C4-2B (cell line): ENCODE measurements around the gene TNNI3K.
A peak's percentile ranks its signal among the peaks of the same experiment; 100 is the strongest.

Source experiments
- ZFX ChIP-seq: fragments of 450-650 bp; IDR thresholded peaks from 2 replicates; pipeline ENCODE4 v1.6.1; 2017
- TF ChIP-seq, protein P1 (sequence below): fragments of 450-650 bp; conservative IDR thresholded peaks from 2 replicates; pipeline ENCODE4 v1.5.1; 2017; ENCODE audit warnings: mild to moderate bottlenecking

DNA sequence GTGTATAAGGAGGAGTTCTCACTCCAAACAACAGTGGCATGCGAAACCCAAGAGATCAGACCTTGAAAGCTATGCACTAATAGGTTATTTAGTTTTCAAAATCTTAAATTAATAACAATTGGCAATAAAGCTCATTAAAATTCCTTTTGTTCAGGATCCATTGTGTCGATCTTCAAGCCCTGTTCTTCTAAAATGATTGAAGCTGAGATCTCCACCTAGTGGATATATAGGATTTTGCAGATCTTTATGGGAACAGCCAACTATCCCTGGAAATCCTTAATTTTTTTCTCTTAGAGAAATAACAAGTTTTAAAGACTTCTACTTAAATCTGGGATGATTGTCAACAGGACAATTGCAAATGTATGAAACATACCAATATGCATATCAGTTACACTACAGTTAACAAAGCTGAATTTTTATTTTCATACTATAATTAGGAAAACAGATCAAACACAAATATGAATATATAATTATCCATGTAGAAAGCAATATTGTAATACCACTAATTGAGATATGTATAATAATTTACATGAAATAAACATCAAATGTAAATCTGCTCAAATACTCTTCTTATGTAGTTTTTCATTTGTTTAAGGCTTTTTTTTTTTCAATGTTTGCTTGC is 233.9 kb downstream of the TNNI3K start:
- TF ChIP-seq, protein P1, sequence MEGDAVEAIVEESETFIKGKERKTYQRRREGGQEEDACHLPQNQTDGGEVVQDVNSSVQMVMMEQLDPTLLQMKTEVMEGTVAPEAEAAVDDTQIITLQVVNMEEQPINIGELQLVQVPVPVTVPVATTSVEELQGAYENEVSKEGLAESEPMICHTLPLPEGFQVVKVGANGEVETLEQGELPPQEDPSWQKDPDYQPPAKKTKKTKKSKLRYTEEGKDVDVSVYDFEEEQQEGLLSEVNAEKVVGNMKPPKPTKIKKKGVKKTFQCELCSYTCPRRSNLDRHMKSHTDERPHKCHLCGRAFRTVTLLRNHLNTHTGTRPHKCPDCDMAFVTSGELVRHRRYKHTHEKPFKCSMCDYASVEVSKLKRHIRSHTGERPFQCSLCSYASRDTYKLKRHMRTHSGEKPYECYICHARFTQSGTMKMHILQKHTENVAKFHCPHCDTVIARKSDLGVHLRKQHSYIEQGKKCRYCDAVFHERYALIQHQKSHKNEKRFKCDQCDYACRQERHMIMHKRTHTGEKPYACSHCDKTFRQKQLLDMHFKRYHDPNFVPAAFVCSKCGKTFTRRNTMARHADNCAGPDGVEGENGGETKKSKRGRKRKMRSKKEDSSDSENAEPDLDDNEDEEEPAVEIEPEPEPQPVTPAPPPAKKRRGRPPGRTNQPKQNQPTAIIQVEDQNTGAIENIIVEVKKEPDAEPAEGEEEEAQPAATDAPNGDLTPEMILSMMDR = peak; percentile 81
- TF ChIP-seq ZFX = no peak
